ENCODE results near the gene PPP2R2D.
A peak's percentile ranks its signal among the peaks of the same experiment; 100 is the strongest.
"Not testable (repeated sequence)": the region's sequence is repeated elsewhere in the genome, so short reads cannot be mapped to it uniquely, and the experiment has no call there.

Gene PPP2R2D

DNA sequence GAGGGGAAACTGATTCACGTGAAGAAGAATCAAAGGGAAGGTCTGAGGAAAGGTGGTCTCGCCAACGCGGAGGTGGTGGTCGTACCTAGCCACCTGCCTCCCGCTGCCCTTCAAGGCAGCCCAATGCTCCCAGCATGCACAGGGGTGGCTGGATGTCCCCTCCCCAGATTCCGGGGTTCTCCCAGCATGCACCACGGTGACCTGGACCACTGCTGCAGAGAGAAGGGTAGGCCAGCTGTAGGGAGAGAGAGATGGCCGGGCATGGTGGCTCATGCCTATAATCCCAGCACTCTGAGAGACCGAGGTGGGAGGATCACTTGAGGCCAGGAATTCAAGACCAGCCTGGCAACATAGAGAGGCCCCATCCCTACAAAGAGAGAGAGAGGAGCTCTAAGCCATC, 32.4 kb upstream of the PPP2R2D start:
- DNase-seq, result no peak

DNA sequence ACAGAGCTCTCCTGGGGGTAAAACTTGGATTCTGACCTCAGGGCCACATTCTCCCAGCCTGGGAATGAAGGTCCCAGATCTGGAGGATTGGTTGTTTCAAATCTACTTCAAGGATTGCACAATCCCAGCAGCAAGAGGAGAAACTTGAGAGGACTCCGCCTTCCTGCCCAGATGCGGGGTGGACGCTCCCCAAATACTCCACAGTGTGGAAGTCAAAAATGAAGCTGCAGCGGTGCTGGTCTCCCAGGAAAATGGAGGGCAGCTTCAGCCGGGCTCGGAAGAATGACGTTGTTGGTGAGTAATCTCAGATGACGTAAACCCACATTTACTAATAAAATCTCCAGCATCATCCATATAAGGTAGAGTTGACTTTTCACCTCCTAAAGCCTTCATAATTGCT, 31.5 kb upstream of the PPP2R2D start:
- DNase-seq, result no peak

DNA sequence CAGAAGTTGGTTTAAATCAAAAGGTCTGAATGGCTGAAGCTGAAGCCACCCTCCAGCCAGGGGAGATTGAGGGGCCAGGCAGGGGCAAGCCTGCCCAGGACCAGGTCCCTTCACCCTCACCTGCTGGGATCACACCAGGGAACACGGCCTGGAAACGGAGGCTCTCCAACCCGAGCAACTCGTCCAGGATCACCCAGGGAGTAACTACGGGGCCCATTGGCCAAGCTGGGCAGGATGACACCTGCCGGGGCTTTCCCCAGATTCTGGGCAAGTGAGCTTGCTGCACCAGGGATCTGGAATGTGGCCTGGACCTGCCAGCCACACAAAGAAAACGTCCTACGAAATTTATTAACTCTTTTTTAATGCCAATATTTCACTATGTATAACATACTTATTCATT, 30.4 kb upstream of the PPP2R2D start:
- no peak for DNase-seq

DNA sequence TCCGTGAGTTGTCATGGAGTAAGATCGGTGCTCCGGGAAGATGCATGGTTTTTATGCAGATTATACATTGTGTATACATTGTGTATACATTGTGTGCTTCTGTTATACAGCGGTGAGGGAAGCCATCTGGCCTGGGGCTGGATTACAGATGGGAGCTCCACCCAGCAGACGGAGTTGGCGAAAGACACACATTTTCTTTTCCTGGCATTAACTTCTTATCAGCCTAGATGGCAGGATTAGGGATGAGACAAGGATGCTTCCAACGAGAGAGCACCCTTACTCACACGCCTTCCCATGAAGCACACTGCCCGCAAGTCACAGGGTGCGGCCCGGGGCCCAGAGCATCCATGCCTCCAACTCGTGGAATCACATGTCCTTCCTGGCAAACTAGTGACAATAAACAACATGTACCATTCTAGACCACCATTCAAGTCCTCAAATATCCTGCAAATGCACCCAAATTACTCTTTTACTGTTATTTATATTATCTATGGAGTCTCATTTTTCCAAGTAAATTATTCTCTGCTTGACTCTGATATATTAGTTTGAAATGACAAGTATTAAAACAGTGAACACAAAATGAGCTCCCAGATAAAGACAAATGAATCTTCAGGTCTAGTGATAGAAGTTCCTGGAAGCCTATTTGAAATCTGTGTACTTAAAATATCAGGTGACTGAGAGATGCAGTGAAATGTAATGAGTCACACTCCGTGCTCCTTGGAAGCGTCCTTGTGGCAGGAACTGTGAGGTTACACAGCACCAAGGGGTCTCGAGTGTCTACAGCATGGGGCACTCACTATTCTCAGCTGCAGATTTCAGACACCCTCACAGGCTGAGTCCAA, 29.8 kb upstream of the PPP2R2D start:
- no peak for DNase-seq

DNA sequence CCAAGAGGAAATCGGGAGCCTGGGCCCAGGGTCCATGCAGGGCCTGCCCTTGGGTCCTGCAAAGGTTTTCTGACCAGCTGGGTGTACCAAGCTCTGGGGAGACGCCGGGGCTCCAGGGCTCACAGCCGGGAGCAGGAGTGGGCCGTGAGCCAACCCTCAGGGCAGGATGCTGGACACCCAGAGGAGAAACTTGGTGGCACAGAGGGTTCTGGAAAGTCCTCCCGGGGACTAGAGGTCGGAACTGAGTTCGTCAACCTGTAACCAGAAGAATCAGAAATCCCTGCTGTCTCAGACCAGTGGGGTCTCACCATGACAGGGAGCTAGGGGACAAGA, 29.2 kb upstream of the PPP2R2D start:
- DNase-seq, result no peak

DNA sequence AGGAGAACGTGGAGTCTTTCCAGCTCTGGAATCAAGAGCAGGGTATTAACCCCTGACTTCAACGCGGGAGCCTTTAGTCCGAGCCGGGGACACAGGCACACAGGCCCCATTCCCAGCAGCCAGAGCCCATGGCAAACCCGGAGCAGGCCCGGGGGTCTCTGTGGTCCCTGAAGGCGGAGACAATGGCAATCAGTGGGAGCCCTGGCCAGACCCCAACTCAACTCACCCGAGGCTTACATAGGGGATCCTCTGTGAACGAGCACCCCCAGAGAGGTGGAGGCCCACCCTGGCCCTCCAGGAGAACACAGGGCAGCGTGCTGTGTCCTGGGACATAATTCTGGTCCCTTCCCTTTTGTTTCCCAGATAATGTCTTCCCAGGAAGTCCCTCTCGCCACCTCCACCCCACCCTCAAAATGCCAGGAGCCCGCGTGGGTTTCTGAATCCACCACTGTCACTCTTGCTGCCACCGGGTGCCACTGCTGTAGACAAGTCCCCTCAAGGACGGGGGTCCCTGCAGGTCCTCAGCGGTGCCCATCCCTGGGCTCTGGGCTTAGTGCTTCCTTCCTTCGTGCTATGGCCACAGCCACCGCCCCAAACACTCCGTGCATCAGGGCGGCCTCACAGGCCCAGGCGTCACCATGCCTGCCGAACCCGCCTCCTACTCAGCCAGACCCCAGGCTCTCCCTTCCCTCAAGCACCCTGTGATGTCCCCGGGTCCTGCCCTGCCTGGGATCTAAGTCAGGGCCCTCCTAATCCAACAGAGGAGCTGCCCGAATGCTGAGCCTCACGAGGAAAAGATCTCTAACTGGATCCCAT, 28.6 kb upstream of the PPP2R2D start:
- no peak for DNase-seq

DNA sequence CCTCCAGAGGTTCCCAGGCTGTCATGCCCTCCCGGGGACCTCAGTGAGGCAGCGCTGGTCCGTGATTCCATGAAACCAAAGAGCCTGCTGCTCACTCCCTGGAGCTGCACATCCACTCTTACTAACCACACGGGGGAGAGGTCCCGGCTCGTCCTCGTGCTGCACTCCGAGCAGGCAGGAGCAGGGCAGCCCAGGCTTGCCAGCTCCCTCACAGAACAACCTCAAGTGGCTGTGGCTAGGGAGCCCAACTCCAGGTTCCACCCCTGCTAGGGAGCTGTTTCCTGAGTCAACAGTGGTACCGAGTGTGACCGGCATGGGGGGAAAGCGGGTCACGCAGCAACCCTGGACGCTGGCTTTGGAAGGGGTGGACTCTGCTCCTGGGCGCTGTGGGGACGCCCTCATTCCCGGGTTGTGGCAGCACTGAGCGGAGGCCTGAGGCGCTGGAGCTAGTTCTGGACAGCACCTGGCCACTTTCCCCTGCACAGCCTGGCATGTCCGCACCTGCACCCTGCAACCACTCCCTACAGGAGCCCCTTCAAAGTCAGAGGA, 27.9 kb upstream of the PPP2R2D start:
- no peak for DNase-seq

DNA sequence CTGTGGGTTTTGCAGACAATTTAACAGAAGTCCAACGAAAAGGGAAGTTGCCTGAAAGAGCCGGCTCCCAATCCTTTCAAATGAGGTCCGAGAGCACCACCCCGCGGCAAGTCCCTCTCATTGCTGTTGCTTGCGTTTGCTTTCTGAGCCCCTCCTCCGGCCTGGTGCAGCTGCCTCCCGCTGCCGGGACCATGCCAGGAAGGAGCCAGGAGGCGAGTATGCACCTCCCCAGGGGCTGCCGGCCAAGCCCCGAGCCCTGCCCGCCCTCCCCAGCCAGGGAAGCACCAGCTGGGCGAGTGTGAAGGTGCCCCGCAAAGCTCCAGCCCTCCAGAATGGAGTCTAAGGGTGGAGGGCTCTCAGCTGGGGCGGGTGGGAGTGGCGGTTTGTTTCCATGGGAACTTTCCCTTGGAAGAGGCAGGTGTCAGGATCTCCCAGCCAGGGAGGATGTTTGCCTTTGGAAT, 25.8 kb upstream of the PPP2R2D start:
- peak; percentile 1 for DNase-seq

DNA sequence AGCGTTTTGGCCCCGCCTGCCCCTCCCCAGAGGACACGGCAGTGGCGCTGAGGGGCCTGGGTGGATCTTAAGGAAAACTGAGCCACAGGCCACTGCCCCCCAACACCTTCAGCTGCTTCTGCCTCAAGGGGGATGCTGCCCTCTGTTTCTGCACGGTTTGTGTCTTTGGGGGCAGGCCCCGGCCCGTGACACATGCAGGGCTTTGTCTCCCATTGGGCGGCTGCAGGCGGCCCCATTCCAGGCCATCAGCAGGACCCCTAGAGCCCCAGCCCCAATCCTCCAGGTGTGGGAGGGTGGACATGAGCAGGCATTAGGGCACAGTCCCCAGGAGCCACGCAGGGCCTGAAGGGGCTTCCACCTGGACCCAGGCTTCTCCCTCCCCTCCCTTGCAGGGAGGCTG, 25.3 kb upstream of the PPP2R2D start:
- no peak for DNase-seq

DNA sequence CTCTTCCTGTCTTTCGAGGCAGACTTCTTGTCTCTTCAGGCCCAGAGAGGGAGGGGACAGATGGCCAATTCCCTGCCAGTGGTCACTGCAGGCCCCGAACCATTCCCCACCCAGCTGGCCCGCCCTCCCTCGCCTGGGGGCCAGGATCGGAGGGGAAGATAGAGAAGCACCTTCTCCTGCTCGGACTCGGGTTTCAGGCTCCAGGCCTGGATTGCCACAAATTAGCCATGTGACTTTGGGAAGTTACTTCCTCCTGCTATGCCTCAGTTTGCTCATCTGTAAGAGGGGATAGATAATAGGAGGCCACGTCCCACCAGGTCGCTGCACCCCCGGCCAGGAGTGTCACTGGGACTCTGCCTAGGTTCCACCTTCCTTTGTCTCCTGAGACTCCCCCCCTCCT, 24.8 kb upstream of the PPP2R2D start:
- DNase-seq, result no peak

DNA sequence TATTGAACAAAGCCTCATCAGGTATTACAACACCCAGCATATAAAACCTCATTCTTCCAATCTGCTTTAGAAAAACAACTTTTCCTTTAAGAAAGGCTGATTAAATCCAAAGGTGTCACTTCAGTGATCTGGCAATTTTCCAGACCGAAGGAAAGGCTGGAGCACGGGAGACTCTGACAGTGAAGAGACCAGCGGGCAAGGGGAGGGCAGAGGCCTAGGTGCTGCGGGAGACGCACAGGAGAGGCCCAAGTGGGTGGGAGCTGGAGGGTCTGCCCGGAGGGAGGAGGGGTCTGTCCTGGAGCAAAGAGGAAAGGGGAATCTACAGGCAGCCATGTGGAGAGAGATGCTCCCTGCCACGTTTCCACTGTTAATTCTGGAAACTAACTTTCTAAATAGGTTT, 24.3 kb upstream of the PPP2R2D start:
- DNase-seq, result no peak

DNA sequence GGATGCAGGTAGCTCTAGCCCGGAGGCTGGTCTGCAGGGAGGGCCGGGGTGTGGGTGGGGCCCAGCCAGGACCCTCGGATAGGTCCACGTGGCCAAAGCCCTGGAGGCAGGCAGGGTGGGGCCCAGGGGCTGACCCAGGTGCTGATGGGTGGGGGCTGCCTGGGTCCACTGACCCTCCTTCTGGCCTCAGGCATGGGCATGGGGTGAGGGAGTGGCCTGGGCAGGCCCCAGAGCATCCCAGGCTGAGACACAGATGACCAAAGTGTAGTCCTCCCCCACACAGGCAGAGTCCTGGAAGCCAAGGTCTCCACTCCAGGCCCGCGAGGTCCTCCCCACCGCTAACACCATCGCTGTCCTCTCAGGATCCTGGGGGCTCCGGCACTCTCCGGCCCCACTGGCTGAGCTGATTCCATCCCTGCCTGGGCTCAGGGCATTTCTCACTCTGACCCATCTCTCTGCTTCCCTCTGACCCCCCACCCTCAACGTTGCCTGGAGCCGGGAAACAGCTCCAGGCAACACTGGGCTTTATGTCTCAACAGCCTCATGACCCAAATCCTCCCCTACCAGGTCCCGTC, 20.7 kb upstream of the PPP2R2D start:
- no peak for DNase-seq

DNA sequence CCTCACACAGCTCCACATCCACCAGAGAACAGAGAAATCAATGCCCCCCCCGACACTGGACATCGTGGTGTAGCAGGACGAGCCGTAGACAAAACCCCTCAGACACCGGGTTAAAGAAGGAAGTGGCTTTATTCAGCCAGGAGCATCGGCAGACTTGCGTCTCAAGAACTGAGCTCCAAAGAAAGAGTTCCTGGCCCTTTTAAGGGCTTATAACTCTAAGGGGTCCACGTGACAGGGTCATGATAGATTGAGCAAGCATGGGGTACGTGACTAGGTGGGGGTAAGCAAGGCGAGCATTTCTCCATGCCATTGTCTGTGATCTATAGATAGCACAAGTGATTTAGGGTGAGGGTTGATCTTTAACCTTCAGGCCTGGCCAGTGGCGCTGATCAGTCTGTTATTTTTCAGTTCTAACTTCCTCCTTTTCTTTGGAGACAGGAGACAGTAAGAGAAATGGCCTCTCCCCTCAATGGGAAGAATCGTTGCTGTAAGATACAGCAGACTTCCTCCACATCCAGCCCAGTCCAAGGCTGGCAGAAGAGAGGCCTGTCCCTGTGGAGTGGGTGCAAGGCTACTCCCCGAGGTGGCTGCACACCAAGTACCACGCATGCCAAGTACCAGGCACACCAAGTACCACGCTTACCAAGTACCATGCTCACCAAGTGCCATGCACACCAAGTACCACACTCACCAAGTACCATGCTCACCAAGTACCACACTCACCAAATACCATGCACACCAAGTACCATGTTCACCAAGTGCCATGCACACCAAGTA, 19.5 kb upstream of the PPP2R2D start:
- DNase-seq, result no peak

DNA sequence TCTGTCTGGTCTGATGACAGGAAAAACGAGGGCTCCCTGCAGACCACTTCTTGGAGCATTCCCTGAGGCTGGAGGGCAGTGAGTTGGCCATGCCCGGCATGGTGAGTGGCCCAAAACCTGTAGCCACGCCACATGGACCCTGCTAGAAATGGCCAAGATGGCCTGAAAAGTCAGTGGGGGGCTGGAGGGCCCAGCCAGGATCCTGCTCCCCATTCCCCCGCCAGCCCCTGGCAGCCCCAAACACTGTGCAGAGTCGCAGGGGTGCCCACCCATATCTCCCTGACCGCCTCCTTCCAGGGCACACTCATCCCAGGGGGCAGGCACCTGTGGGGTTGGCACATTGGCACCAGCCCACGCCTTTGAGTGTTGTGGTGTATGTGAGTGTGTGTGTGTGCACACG, 18.7 kb upstream of the PPP2R2D start:
- DNase-seq, result no peak

DNA sequence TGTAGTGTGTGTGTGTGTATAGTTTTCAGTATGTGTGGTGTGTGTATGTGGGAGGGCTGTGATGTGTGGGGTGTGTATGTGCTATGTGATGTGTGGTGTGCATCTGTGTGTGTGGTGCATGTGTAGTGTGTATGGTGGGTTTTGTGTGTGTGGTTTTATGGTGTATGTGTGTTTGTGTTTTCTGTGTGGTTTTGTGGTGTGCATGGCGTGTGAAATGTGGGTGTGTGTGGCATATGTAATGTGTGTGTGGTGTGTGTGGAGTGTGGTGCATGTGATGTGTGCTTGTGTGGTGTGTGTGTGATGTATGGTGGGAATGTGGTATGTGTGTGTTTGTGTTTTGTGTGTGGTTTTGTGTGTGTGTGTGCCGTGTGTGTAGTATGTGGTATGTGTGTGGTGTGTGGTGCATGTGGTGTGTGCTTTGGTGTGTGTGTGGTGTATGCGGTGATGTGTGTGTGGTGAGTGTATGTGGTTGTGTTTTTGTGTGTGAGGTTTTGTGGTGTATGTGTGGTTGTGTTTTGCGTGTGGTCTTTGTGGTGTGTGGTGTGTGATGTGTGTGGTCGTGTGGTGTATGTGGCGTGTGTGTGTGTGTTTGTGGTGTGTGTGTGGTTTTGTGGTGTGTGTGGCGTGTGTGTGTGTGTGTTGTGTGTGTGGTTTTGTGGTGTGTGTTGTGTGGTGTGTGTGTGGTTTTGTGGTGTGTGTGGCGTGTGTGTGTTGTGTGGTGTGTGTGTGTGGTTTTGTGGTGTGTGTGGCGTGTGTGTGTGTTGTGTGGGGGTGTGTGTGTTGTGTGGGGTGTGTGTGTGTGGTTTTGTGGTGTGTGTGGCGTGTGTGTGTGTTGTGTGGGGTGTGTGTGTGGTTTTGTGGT, 18.0 kb upstream of the PPP2R2D start:
- no peak for DNase-seq

DNA sequence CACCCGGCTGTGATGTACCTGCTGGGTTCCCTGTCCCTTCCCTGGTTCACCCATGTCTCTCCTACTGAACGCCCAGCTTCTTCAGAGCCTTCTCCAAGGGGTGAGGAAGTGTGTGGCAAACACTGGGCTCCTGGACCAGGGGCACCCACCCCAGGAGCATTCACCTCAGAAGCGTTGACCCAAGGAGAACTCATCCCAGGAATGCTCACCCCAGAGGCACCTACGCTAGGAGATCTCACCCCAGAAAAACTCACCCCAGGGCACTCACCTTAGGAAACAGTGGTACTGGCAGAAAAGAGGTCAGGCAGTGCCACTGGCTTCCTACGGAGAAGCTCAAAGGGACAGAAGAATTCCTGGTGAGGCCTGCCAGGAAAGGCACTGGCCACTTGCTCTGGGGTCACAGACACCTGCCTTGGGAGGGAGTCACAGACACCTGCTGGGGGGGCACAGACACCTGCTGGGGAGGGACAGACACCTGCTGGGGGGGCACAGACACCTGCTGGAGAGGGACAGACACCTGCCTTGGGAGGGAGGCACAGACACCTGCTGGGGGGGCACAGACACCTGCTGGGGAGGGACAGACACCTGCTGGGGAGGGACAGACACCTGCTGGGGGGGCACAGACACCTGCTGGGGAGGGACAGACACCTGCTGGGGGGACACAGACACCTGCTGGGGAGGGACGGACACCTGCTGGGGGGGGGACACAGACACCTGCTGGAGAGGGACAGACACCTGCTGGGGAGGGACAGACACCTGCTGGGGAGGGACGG, 17.0 kb upstream of the PPP2R2D start:
- not testable (repeated sequence) for DNase-seq

DNA sequence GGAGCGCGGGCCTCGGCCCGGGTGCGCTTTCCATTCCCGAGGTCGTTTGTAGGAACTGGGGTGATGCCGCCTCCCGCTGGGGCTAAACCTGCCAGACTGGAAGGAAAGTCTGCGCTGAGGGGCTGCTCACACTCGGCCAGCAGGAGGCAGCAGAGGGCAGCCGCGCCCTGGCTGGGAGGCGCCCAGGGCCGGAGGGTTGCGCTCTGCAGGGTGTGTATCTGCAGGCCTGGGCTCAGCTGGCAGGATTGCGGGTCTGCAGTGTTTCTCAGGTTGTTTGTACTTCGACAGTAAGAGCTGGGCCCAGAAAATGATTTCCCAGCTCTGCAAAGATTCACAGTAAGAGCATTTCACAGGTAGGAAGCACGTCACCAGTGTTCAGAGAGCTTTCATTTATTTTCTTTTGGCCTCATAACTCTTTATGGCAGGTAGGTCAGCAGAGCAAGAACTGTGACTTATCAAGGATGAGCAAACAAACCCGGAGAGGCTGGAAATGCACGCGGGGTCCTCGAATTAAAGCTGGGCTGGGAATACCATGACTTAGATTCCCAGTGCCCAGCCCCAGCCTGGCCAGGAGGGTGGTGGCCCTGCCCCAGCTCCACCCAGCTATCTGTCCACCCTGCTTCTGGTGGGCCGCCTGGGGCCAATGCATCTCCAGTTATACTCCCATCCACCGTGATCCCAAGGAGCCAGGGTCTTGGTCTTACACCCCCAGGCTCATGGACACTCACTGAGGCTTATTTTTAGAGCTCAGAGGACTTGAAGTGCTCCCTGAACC, 15.2 kb upstream of the PPP2R2D start:
- no peak for DNase-seq

DNA sequence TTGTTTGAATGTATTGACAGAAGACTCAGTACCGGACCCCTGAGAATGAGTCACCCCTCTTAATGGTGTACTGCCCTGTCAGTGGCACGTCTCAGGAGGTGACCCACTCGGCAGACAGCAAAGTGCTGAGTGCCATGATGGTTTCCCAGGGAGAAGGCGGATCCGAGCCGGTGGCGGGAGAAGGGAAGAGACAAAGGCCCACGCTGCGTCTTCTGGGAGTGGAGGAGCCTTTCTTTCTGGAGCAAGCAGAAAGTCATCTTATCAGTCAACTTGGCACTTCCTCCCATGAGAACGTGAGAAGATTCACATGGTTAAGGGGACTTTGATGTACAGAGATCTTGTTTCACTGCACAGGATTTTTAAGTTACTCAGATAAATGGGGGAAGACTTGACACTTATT, 14.6 kb upstream of the PPP2R2D start:
- DNase-seq, result no peak

DNA sequence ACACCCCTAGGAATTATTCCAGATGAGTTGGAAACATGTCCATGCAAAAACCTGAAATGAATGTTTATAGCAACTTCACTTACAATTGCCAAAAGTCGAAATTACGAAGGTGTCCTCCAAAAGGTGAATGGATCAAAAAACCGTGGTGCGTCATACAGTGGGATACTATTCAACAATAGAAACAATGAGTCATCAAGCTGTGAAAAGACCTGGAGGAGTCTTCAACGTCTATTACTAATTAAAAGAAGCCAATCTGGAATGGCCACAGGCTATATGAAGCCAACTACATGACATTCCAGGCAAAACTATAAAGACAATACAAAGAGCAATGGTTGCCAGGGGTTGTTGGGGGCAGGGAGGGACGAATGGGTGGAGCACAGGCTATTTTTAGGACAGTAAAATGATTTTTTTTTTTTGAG, 12.6 kb upstream of the PPP2R2D start:
- DNase-seq, result no peak

DNA sequence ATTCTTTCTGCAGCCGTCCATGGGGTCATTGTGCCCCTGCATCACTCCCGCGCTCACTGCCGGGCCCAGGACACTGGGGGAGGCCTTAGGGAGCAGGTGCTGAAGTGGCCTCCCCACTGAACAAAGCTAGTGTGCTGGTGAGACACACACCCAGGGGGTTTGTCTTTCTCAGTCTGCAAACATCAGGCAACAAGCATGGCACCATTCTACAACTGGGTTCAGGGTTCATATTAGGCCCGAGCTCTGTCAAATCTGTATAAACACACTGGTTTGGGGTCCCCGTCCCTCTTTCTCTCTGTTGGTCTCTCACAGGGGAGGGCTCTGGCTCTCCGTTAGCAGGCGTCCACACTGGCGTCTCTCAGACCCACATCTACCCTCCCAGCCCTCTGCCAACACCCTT, 11.1 kb upstream of the PPP2R2D start:
- no peak for DNase-seq

Measured in NCI-H524 treated with DMSO at 0.1 percent for 48 hours (cell line).